ENCODE data around the gene CDCA8. TPM values are rescaled to one million over a fixed set of nuclear protein-coding genes. Genes with fewer than 3 reads are reported as not detected.

The CDCA8 gene
- total RNA-seq, 1 donor from 2014 or later = 35.1 TPM

- no peak for DNase-seq (ENCODE audit: extremely low spot score, unreplicated experiment)
- Mint-ChIP-seq H3K4me3 (no peak overlapping the region), H3K4me1 (ENCODE audit: unreplicated experiment) (no peaks in the 10 kb centered on the region), H3K27me3 (peaks cover 38% of the 10 kb centered on the region), H3K36me3 (no peaks in the 10 kb centered on the region), H3K27ac (no peak overlapping the region), H3K9me3 (no peaks in the 10 kb centered on the region)
- no peak for TF ChIP-seq CTCF (conservative IDR thresholded peaks at IDR 0.05)
Measured at GRCh38 chr1:37672136-37672870, 20.0 kb upstream of the CDCA8 start.

DNA sequence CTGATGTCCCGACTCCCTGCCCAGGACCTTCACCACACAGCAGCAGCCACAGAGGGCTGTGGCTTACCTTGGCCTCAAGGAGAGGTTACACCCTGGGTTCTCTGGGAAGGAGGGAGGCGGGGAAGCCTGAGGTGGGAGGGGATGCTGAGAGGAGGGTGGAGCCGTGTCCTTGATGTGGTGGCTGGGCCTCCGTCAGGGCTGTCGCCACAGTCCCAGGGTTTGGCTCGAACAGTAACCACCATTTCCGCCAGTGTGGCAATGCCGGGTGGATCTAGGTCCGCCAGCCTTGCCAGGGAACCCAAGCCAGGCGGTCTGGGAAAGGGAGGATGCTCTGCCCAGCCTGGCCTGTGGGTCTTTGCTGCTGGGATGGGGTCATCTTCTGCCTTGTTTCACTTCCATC, 18.4 kb upstream of the CDCA8 start:
- Mint-ChIP-seq H3K4me3 (no peak overlapping the region), H3K4me1 (ENCODE audit: unreplicated experiment) (no peaks in the 10 kb centered on the region), H3K27ac (no peak overlapping the region), H3K36me3 (no peaks in the 10 kb centered on the region), H3K27me3 (peaks cover 45% of the 10 kb centered on the region), H3K9me3 (no peaks in the 10 kb centered on the region)
- DNase-seq (ENCODE audit: extremely low spot score, unreplicated experiment) = no peak
- TF ChIP-seq CTCF (conservative IDR thresholded peaks at IDR 0.05) = no peak

DNA sequence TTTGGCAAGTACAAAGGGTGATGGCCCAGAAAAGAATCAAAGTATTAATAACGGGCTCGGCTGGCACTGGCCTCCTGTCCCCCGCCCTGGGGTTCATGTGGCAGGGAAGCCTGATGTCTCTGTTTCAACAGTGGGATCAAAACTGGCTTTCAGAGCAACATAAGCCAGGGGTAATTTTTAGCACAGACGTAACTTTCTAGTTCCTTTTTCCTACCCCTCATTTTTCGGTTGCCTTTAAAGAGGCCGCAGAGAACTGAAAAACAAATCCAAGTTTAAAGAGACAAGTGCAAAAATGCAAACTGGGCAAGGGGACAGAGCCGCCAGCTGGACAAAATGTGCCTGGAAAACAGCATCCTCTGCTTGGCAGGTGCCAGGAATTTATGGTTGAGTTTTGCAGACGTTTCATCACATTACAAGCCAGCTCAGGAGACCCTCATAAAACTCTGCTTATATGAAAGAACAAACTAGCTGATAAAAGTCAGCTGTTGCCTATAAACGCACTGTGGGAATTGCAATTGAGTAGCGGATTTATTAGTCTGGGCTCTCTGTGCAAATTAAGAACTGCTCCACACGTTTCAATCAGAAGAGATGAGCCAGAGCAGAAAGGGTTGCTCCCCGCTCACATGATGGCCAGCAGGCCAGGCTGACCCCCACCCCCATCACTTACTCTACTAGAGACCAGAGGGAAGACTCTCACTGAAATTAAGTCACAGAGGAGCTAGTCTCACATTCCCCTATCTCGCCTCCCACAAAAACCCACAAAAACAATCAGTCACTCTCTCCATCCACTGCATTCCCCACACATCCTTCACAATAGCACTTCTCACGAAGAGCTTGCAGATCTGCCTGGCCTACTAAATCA, 15.8 kb upstream of the CDCA8 start:
- H3K9me3 Mint-ChIP-seq = no peaks in the 10 kb centered on the region
- H3K27ac Mint-ChIP-seq = no peak overlapping the region
- no peaks in the 10 kb centered on the region for H3K4me1 Mint-ChIP-seq (ENCODE audit: unreplicated experiment)
- H3K4me3 Mint-ChIP-seq = no peak overlapping the region
- H3K27me3 Mint-ChIP-seq = peaks cover 40% of the 10 kb centered on the region
- no peak for DNase-seq (ENCODE audit: extremely low spot score, unreplicated experiment)
- H3K36me3 Mint-ChIP-seq = no peaks in the 10 kb centered on the region
- no peak for TF ChIP-seq CTCF (conservative IDR thresholded peaks at IDR 0.05)

- Mint-ChIP-seq H3K4me3 (no peak overlapping the region), H3K4me1 (ENCODE audit: unreplicated experiment) (no peaks in the 10 kb centered on the region), H3K27ac (no peak overlapping the region), H3K9me3 (no peaks in the 10 kb centered on the region), H3K36me3 (no peaks in the 10 kb centered on the region), H3K27me3 (peaks cover 36% of the 10 kb centered on the region)
- no peak for DNase-seq (ENCODE audit: extremely low spot score, unreplicated experiment)
- TF ChIP-seq CTCF (conservative IDR thresholded peaks at IDR 0.05) = no peak
Measured at GRCh38 chr1:37677143-37677439, 15.2 kb upstream of the CDCA8 start.

- H3K9me3 Mint-ChIP-seq = no peaks in the 10 kb centered on the region
- H3K27ac Mint-ChIP-seq = no peak overlapping the region
- H3K27me3 Mint-ChIP-seq = peaks cover 28% of the 10 kb centered on the region
- no peak overlapping the region for H3K4me3 Mint-ChIP-seq
- no peaks in the 10 kb centered on the region for H3K4me1 Mint-ChIP-seq (ENCODE audit: unreplicated experiment)
- no peak for DNase-seq (ENCODE audit: extremely low spot score, unreplicated experiment)
- H3K36me3 Mint-ChIP-seq = no peaks in the 10 kb centered on the region
- no peak for TF ChIP-seq CTCF (conservative IDR thresholded peaks at IDR 0.05)
Measured at GRCh38 chr1:37677808-37678207, 14.5 kb upstream of the CDCA8 start.
